SH-SY5Y (cell line): ENCODE data around the gene INSIG1.

Experiments
- GATA2 ChIP-seq: IDR thresholded peaks from 2 replicates; pipeline ENCODE4 v1.6.1; 2011; ENCODE audit warnings: mild to moderate bottlenecking, low read depth, low read length
- GATA3 ChIP-seq: IDR thresholded peaks from 2 replicates; pipeline ENCODE4 v1.6.1; 2011; ENCODE audit warnings: low read depth, mild to moderate bottlenecking, low read length, moderate library complexity

INSIG1 gene

GRCh38 chr7:155344618-155345433 is 47.1 kb downstream of the INSIG1 start:
- TF ChIP-seq GATA2 (no peak), GATA3 (no peak)

GRCh38 chr7:155345490-155345889 is 47.8 kb downstream of the INSIG1 start:
- no peak for TF ChIP-seq GATA3
- TF ChIP-seq GATA2: no peak

- TF ChIP-seq GATA2 (no peak), GATA3 (no peak)
Measured at GRCh38 chr7:155346285-155346684, 48.6 kb downstream of the INSIG1 start.

- no peak for TF ChIP-seq GATA2
- TF ChIP-seq GATA3: no peak
Measured at GRCh38 chr7:155348806-155349205, 51.1 kb downstream of the INSIG1 start.

GRCh38 chr7:155349601-155350331 is 52.1 kb downstream of the INSIG1 start:
- TF ChIP-seq GATA2 (no peak), GATA3 (no peak)

- no peak for TF ChIP-seq GATA3
- TF ChIP-seq GATA2: no peak
Measured at GRCh38 chr7:155351120-155351870, 53.6 kb downstream of the INSIG1 start.

GRCh38 chr7:155352076-155352752 is 54.5 kb downstream of the INSIG1 start:
- TF ChIP-seq GATA3 (no peak), GATA2 (no peak)

GRCh38 chr7:155352753-155353115 is 55.1 kb downstream of the INSIG1 start:
- TF ChIP-seq GATA2 (no peak), GATA3 (no peak)

GRCh38 chr7:155353256-155353897 is 55.7 kb downstream of the INSIG1 start:
- TF ChIP-seq GATA3: no peak
- TF ChIP-seq GATA2: no peak

- TF ChIP-seq GATA2 (no peak), GATA3 (no peak)
Measured at GRCh38 chr7:155354371-155355048, 56.8 kb downstream of the INSIG1 start.

GRCh38 chr7:155355176-155355575 is 57.5 kb downstream of the INSIG1 start:
- TF ChIP-seq GATA3: no peak
- no peak for TF ChIP-seq GATA2

- TF ChIP-seq GATA3 (no peak), GATA2 (no peak)
Measured at GRCh38 chr7:155355745-155356144, 58.1 kb downstream of the INSIG1 start.

GRCh38 chr7:155356323-155357105 is 58.8 kb downstream of the INSIG1 start:
- TF ChIP-seq GATA2 (no peak), GATA3 (no peak)
